HG03139 (cell line): ENCODE data around the gene THRA.

Experiments used
- ATAC-seq: cut with Tn5 transposase; IDR thresholded peaks from one replicate; pipeline ENCODE4 v1.9.1; 2021; ENCODE audit not compliant: unreplicated experiment

The THRA gene

GRCh38 chr17:40026816-40027613, 35.8 kb upstream of the THRA start:
- no peak for ATAC-seq

- no peak for ATAC-seq
Measured at GRCh38 chr17:40027614-40028012, 35.2 kb upstream of the THRA start.

- ATAC-seq, result no peak
Measured at GRCh38 chr17:40028595-40028994, 34.2 kb upstream of the THRA start.

- no peak for ATAC-seq
Measured at GRCh38 chr17:40031706-40032105, 31.1 kb upstream of the THRA start.

GRCh38 chr17:40032322-40033320, 30.1 kb upstream of the THRA start:
- ATAC-seq, result no peak

GRCh38 chr17:40033339-40033738, 29.4 kb upstream of the THRA start:
- no peak for ATAC-seq

GRCh38 chr17:40034426-40035161, 28.2 kb upstream of the THRA start:
- ATAC-seq, result no peak

GRCh38 chr17:40035162-40035559, 27.6 kb upstream of the THRA start:
- no peak for ATAC-seq

- ATAC-seq, result no peak
Measured at GRCh38 chr17:40038882-40039513, 23.8 kb upstream of the THRA start.

GRCh38 chr17:40041196-40041595, 21.6 kb upstream of the THRA start:
- no peak for ATAC-seq

- ATAC-seq, result no peak
Measured at GRCh38 chr17:40056379-40057015, 6.3 kb upstream of the THRA start.

- ATAC-seq, result no peak
Measured at GRCh38 chr17:40058186-40058784, 4.5 kb upstream of the THRA start.

- ATAC-seq, result no peak
Measured at GRCh38 chr17:40058865-40059264, 3.9 kb upstream of the THRA start.

- no peak for ATAC-seq
Measured at GRCh38 chr17:40059729-40060475, 2.9 kb upstream of the THRA start.

- ATAC-seq, result no peak
Measured at GRCh38 chr17:40060887-40061608, 1.7 kb upstream of the THRA start.

GRCh38 chr17:40061609-40062038, 1.1 kb upstream of the THRA start:
- ATAC-seq, result no peak

GRCh38 chr17:40063187-40063771, 514 bp downstream of the THRA start:
- ATAC-seq, result no peak

GRCh38 chr17:40063901-40064531, 1.3 kb downstream of the THRA start:
- ATAC-seq, result no peak
